ENCODE data around the gene CYCS.

CYCS gene

GRCh38 chr7:25125137-25125946 is at the start of gene CYCS:
Gene CYCS, minus strand, starts transcription at chr7:25125260. Its CDS starts 1,141 bp downstream, at chr7:25124119.
- peak; percentile 98 to 99 for DNase-seq

GRCh38 chr7:25173184-25173583 is 48.1 kb upstream of the CYCS start:
- no peak for DNase-seq

GRCh38 chr7:25171516-25171915 is 46.5 kb upstream of the CYCS start:
- no peak for DNase-seq

GRCh38 chr7:25171071-25171470 is 46.0 kb upstream of the CYCS start:
- no peak for DNase-seq

- DNase-seq, result no peak
These were observed 44.6 kb upstream of the CYCS start for GRCh38 chr7:25169683-25170082.

- no peak for DNase-seq
These were observed 43.1 kb upstream of the CYCS start for GRCh38 chr7:25168145-25168544.

GRCh38 chr7:25167262-25167843 is 42.3 kb upstream of the CYCS start:
- DNase-seq, result no peak

- peak; percentile 35 to 62 for DNase-seq
These were observed 35.0 kb upstream of the CYCS start for GRCh38 chr7:25159983-25160596.

- no peak for DNase-seq
These were observed 33.9 kb upstream of the CYCS start for GRCh38 chr7:25158966-25159365.

- DNase-seq, result no peak
These were observed 26.7 kb upstream of the CYCS start for GRCh38 chr7:25151773-25152172.

- no peak for DNase-seq
These were observed 24.8 kb upstream of the CYCS start for GRCh38 chr7:25149836-25150235.

- no peak for DNase-seq
These were observed 23.9 kb upstream of the CYCS start for GRCh38 chr7:25148772-25149575.

- DNase-seq, result no peak
These were observed 18.7 kb upstream of the CYCS start for GRCh38 chr7:25143763-25144162.

GRCh38 chr7:25139536-25139935 is 14.5 kb upstream of the CYCS start:
- no peak for DNase-seq

- no peak for DNase-seq
These were observed 9.4 kb upstream of the CYCS start for GRCh38 chr7:25134358-25135010.

- DNase-seq, result no peak
These were observed 7.4 kb upstream of the CYCS start for GRCh38 chr7:25132430-25132829.

GRCh38 chr7:25126751-25127150 is 1.7 kb upstream of the CYCS start:
- DNase-seq, result no peak

- DNase-seq, result peak in 1 of 2 experiments; percentile 22
These were observed 459 bp downstream of the CYCS start for GRCh38 chr7:25124465-25125136.

- no peak for DNase-seq
These were observed 2.7 kb downstream of the CYCS start for GRCh38 chr7:25122373-25122772.

- no peak for DNase-seq
These were observed 3.5 kb downstream of the CYCS start for GRCh38 chr7:25121599-25121998.

GRCh38 chr7:25119102-25119501 is 6.0 kb downstream of the CYCS start:
- no peak for DNase-seq
